IPS DF 19.7 (cell line): ENCODE data around the gene MYPN.
"Not testable (repeated sequence)": the region's sequence is repeated elsewhere in the genome, so short reads cannot be mapped to it uniquely, and the experiment has no call there.

Source experiments
- DNase-seq: peaks from one replicate; pipeline ENCODE4 v3.0.0-alpha.2; 2013; ENCODE audit warnings: low read depth, low spot score

Gene MYPN

GRCh38 chr10:68231106-68231816, 122.0 kb downstream of the MYPN start:
- no peak for DNase-seq

GRCh38 chr10:68231817-68232251, 122.5 kb downstream of the MYPN start, which contains the start of gene ATOH7:
TSS of gene ATOH7 (minus strand) at chr10:68232113. CDS start at chr10:68231677, 436 bp downstream.
- no peak for DNase-seq

GRCh38 chr10:68233046-68233445, 123.8 kb downstream of the MYPN start:
- DNase-seq = no peak

- DNase-seq = no peak
Observed at GRCh38 chr10:68235111-68235510, 125.8 kb downstream of the MYPN start.

GRCh38 chr10:68235581-68235980, 126.3 kb downstream of the MYPN start:
- DNase-seq = no peak

- DNase-seq = no peak
Observed at GRCh38 chr10:68237173-68237572, 127.9 kb downstream of the MYPN start.

- DNase-seq = no peak
Observed at GRCh38 chr10:68238371-68238770, 129.1 kb downstream of the MYPN start.

- no peak for DNase-seq
Observed at GRCh38 chr10:68239069-68239468, 129.8 kb downstream of the MYPN start.

GRCh38 chr10:68239596-68240150, 130.4 kb downstream of the MYPN start:
- DNase-seq = no peak

- DNase-seq = no peak
Observed at GRCh38 chr10:68242051-68242450, 132.8 kb downstream of the MYPN start.

GRCh38 chr10:68246397-68246796, 137.1 kb downstream of the MYPN start:
- DNase-seq = not testable (repeated sequence)

GRCh38 chr10:68247931-68248330, 138.6 kb downstream of the MYPN start:
- DNase-seq = no peak

- DNase-seq = no peak
Observed at GRCh38 chr10:68249297-68249696, 140.0 kb downstream of the MYPN start.

GRCh38 chr10:68251151-68251550, 141.9 kb downstream of the MYPN start:
- DNase-seq = no peak

- no peak for DNase-seq
Observed at GRCh38 chr10:68251625-68252495, 142.6 kb downstream of the MYPN start.

GRCh38 chr10:68253346-68253745, 144.1 kb downstream of the MYPN start:
- DNase-seq = no peak

- no peak for DNase-seq
Observed at GRCh38 chr10:68261132-68261856, 152.0 kb downstream of the MYPN start.
